WTC11 (cell line): ENCODE results near the gene NUSAP1.

ENCODE experiments used
- KAT7 ChIP-seq: sonication (generic); formaldehyde crosslinking; IDR thresholded peaks from 2 replicates; pipeline ENCODE4 v1.8.1; 2023; ENCODE audit warnings: missing genetic modification reagents, mild to moderate bottlenecking, borderline replicate concordance
- NFATC4 ChIP-seq: fragments of 250-450 bp; sonication (Bioruptor Pico); IDR thresholded peaks from 2 replicates; pipeline ENCODE4 v1.9.0; 2021; ENCODE audit warnings: mild to moderate bottlenecking
- NR3C1 ChIP-seq: sonication (generic); formaldehyde crosslinking; conservative IDR thresholded peaks from 2 replicates; pipeline ENCODE4 v1.8.1; 2023; ENCODE audit warnings: low read depth, mild to moderate bottlenecking, missing genetic modification reagents
- SP1 ChIP-seq: sonication (generic); formaldehyde crosslinking; conservative IDR thresholded peaks from 2 replicates; pipeline ENCODE4 v1.8.1; 2022; ENCODE audit warnings: missing genetic modification reagents
- TF ChIP-seq, protein P1 (sequence below): fragments of 200-600 bp; IDR thresholded peaks from 2 replicates; pipeline ENCODE4 v1.8.0; 2022; ENCODE audit warnings: antibody characterized with exemption
- TF ChIP-seq, protein P2 (sequence below): sonication (generic); formaldehyde crosslinking; IDR thresholded peaks from 2 replicates; pipeline ENCODE4 v1.8.0; 2023; ENCODE audit warnings: missing genetic modification reagents
- TF ChIP-seq, protein P3 (sequence below): sonication (generic); formaldehyde crosslinking; IDR thresholded peaks from 2 replicates; pipeline ENCODE4 v1.8.1; 2022; ENCODE audit warnings: mild to moderate bottlenecking, missing genetic modification reagents, moderate library complexity, borderline replicate concordance
- TF ChIP-seq, protein P4 (sequence below): sonication (generic); formaldehyde crosslinking; IDR thresholded peaks from 2 replicates; pipeline ENCODE4 v1.8.0; 2023; ENCODE audit warnings: mild to moderate bottlenecking, missing genetic modification reagents
- TF ChIP-seq, protein P5 (sequence below): sonication (generic); formaldehyde crosslinking; IDR thresholded peaks from 2 replicates; pipeline ENCODE4 v1.8.0; 2022; ENCODE audit warnings: mild to moderate bottlenecking, missing genetic modification reagents

DNA sequence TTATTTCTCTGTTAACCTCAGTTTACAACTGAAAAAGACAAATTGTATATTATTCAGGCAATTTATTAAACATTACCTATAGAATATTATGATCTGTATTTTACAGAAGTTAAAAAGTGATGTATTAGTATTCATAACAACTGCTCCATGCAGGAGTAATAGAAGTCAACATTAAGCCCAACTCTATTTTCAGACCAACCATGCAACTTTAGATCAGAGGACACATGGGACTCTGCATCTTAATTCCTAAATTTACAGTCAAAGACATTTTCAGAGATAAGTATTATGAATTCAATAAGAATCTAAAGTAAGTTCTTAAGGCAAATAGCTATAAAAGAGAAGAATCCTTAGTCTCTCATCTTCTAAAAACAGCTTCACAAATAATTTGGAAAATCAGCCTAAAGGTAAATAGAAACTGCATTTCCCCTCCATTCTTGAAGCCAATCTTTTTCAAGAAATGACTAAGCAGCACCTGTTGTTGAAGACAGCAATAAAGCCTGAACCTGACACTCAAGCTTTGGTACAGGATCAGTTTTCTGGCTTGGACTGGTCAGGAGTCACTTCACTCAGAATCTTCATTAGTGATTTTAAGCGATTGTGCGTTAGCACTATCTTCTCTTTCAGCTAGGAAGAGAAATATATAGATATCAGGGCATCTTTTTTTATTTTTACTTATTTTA, 23.3 kb upstream of the NUSAP1 start:
- TF ChIP-seq SP1 (no peak), NFATC4 (no peak), NR3C1 (CRISPR knock-in tag) (no peak), KAT7 (CRISPR knock-in tag) (no peak)
- TF ChIP-seq, protein P1, sequence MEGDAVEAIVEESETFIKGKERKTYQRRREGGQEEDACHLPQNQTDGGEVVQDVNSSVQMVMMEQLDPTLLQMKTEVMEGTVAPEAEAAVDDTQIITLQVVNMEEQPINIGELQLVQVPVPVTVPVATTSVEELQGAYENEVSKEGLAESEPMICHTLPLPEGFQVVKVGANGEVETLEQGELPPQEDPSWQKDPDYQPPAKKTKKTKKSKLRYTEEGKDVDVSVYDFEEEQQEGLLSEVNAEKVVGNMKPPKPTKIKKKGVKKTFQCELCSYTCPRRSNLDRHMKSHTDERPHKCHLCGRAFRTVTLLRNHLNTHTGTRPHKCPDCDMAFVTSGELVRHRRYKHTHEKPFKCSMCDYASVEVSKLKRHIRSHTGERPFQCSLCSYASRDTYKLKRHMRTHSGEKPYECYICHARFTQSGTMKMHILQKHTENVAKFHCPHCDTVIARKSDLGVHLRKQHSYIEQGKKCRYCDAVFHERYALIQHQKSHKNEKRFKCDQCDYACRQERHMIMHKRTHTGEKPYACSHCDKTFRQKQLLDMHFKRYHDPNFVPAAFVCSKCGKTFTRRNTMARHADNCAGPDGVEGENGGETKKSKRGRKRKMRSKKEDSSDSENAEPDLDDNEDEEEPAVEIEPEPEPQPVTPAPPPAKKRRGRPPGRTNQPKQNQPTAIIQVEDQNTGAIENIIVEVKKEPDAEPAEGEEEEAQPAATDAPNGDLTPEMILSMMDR = no peak
- TF ChIP-seq, protein P2, sequence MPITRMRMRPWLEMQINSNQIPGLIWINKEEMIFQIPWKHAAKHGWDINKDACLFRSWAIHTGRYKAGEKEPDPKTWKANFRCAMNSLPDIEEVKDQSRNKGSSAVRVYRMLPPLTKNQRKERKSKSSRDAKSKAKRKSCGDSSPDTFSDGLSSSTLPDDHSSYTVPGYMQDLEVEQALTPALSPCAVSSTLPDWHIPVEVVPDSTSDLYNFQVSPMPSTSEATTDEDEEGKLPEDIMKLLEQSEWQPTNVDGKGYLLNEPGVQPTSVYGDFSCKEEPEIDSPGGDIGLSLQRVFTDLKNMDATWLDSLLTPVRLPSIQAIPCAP (CRISPR knock-in tag) = no peak
- TF ChIP-seq, protein P3, sequence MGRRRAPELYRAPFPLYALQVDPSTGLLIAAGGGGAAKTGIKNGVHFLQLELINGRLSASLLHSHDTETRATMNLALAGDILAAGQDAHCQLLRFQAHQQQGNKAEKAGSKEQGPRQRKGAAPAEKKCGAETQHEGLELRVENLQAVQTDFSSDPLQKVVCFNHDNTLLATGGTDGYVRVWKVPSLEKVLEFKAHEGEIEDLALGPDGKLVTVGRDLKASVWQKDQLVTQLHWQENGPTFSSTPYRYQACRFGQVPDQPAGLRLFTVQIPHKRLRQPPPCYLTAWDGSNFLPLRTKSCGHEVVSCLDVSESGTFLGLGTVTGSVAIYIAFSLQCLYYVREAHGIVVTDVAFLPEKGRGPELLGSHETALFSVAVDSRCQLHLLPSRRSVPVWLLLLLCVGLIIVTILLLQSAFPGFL (CRISPR knock-in tag) = no peak
- TF ChIP-seq, protein P4, sequence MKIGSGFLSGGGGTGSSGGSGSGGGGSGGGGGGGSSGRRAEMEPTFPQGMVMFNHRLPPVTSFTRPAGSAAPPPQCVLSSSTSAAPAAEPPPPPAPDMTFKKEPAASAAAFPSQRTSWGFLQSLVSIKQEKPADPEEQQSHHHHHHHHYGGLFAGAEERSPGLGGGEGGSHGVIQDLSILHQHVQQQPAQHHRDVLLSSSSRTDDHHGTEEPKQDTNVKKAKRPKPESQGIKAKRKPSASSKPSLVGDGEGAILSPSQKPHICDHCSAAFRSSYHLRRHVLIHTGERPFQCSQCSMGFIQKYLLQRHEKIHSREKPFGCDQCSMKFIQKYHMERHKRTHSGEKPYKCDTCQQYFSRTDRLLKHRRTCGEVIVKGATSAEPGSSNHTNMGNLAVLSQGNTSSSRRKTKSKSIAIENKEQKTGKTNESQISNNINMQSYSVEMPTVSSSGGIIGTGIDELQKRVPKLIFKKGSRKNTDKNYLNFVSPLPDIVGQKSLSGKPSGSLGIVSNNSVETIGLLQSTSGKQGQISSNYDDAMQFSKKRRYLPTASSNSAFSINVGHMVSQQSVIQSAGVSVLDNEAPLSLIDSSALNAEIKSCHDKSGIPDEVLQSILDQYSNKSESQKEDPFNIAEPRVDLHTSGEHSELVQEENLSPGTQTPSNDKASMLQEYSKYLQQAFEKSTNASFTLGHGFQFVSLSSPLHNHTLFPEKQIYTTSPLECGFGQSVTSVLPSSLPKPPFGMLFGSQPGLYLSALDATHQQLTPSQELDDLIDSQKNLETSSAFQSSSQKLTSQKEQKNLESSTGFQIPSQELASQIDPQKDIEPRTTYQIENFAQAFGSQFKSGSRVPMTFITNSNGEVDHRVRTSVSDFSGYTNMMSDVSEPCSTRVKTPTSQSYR (CRISPR knock-in tag) = no peak
- TF ChIP-seq, protein P5, sequence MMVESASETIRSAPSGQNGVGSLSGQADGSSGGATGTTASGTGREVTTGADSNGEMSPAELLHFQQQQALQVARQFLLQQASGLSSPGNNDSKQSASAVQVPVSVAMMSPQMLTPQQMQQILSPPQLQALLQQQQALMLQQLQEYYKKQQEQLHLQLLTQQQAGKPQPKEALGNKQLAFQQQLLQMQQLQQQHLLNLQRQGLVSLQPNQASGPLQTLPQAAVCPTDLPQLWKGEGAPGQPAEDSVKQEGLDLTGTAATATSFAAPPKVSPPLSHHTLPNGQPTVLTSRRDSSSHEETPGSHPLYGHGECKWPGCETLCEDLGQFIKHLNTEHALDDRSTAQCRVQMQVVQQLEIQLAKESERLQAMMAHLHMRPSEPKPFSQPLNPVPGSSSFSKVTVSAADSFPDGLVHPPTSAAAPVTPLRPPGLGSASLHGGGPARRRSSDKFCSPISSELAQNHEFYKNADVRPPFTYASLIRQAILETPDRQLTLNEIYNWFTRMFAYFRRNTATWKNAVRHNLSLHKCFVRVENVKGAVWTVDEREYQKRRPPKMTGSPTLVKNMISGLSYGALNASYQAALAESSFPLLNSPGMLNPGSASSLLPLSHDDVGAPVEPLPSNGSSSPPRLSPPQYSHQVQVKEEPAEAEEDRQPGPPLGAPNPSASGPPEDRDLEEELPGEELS (CRISPR knock-in tag) = no peak
